Measurements from ENCODE around the gene FANCL. TPM values are rescaled to one million over a fixed set of nuclear protein-coding genes. Genes with fewer than 3 reads are reported as not detected.

Gene FANCL
- total and polyA plus RNA-seq, 9 of the 15 experiments (the other 6 are each of a cell fraction or from before 2014, with no cell fraction given) = 36.7 to 120 (median 58.5) TPM

DNA sequence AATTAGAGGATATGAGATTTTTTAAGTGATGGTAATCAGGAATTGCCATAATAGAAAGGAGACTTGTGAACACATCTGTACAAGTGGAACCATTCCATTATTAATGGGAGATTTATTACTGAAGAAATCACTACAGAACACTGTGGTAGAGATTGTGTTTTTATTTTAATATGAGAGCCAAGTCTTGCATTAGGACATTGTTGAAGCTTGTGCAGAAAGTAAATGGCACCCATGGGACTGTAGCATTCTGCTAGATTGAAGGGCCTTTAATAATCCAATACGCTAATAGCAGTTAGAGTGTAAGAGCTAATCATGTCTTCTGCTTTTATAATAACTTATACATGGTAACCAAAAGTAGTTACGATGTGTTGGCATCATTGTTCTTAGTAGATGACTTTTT is 110.9 kb downstream of the FANCL start:
- intact Hi-C loops (cut with micrococcal nuclease) = loop anchor here (5.0 kb wide), 2 partner anchors 223 to 317 kb away; no protein-coding TSS in a partner anchor
- 90% methylated on average over 2 of the region's 2 CpGs for WGBS (ENCODE audit: insufficient coverage, low coverage, missing lambda C conversion rate)
- no peak for TF ChIP-seq HNRNPH1 (optimal IDR thresholded peaks at IDR 0.05; ENCODE audit: low read depth, low read length)
- TF ChIP-seq RB1 (IDR thresholded peaks at IDR 0.05; ENCODE audit: low read depth) = no peak
- TF ChIP-seq KHSRP (IDR thresholded peaks at IDR 0.05) = no peak
- TF ChIP-seq ZKSCAN8 (CRISPR knock-in tag; IDR thresholded peaks at IDR 0.05) = no peak
- H3K4me1 ChIP-seq (replicated peaks in 1 of 2; ENCODE audit: control insufficient read depth in 2 of 2, insufficient read depth in 2 of 2, low read length in 2 of 2) = no peaks in the 10 kb centered on the region
- H3K9me1 ChIP-seq (ENCODE audit: control insufficient read depth, insufficient read depth, low read length) = no peaks in the 10 kb centered on the region
- FAIRE-seq = no peak
- no peak overlapping the region for H3K27ac ChIP-seq (ENCODE audit: extremely low read depth, low read depth, low read length)
- no peak for DNase-seq (ENCODE audit: extremely low read depth in 1 of 4, low spot score in 3 of 4)
- no peak for ATAC-seq
- H3K36me3 ChIP-seq (ENCODE audit: control insufficient read depth, insufficient read depth, low read length) = peaks cover 16% of the 10 kb centered on the region; the same call in 1 of the 3 replicates
- no TSS peak for BruUV-seq (replicated peaks)
- in situ Hi-C loops (cut with MboI) = no loop called here
- no peak overlapping the region for H2AFZ ChIP-seq (ENCODE audit: low read depth, low read length)
- no peaks in the 10 kb centered on the region for H4K20me1 ChIP-seq (replicated peaks; ENCODE audit: control insufficient read depth, insufficient read depth, low read length)
- H3K4me2 ChIP-seq (ENCODE audit: insufficient read depth, low read length) = no peak overlapping the region
- no peak overlapping the region for H3K9ac ChIP-seq (ENCODE audit: insufficient read depth in 1 of 2, low read depth in 2 of 2, low read length in 2 of 2)
- H3K79me2 ChIP-seq (ENCODE audit: control insufficient read depth, insufficient read depth, low read length) = no peaks in the 10 kb centered on the region
- CTCF ChIA-PET (ENCODE audit: low intra/inter-chr PET ratio) = interaction anchor here (0.6 kb wide), 1 partner anchor 316 kb away, joined by 3 read pairs; no protein-coding TSS in a partner anchor
- no peaks in the 10 kb centered on the region for H3K27me3 ChIP-seq (ENCODE audit: control insufficient read depth in 2 of 2, insufficient read depth in 2 of 2, low read length in 2 of 2)
- no peaks in the 10 kb centered on the region for H3K9me3 ChIP-seq (replicated peaks; ENCODE audit: control insufficient read depth, insufficient read depth, low read depth, low read length)
- H3K4me3 ChIP-seq = no peak overlapping the region
- POLR2A ChIA-PET = no interaction called here

DNA sequence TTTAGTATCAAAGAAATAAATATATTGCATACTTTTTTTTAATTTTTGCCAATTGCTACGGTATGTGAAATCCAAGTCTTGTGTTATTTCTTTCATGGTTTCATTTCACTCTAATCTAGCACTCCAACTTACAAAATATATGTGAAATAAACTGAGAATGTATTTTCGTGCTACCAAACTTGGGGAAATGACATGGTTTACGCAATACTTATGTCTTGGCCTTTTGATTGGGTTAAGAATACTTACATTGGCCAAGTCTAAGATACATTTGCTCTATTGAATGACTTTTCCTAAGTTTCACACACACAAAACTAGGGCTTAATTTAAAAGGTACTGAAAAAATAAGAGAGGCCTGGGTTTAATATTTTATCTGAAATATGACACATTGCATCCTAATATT is 114.0 kb downstream of the FANCL start:
- no peaks in the 10 kb centered on the region for H3K9me1 ChIP-seq (ENCODE audit: control insufficient read depth, insufficient read depth, low read length)
- in situ Hi-C loops (cut with MboI) (no loop called here), intact Hi-C loops (cut with micrococcal nuclease) (no loop called here)
- ChIA-PET POLR2A (no interaction called here), CTCF (ENCODE audit: low intra/inter-chr PET ratio) (interaction anchor here (0.5 kb wide), 1 partner anchor 15 kb away, joined by 3 read pairs; no protein-coding TSS in a partner anchor)
- no peak overlapping the region for H3K9ac ChIP-seq (ENCODE audit: insufficient read depth in 1 of 2, low read depth in 2 of 2, low read length in 2 of 2)
- H2AFZ ChIP-seq (ENCODE audit: low read depth, low read length) = no peak overlapping the region
- no peaks in the 10 kb centered on the region for H4K20me1 ChIP-seq (replicated peaks; ENCODE audit: control insufficient read depth, insufficient read depth, low read length)
- 96% methylated on average over 3 of the region's 3 CpGs for WGBS (ENCODE audit: insufficient coverage, low coverage, missing lambda C conversion rate)
- H3K79me2 ChIP-seq (ENCODE audit: control insufficient read depth, insufficient read depth, low read length) = no peaks in the 10 kb centered on the region
- H3K4me2 ChIP-seq (ENCODE audit: insufficient read depth, low read length) = no peak overlapping the region
- TF ChIP-seq CEBPB (tag; IDR thresholded peaks at IDR 0.05) (peak; percentile 76), NFIC (IDR thresholded peaks at IDR 0.05) (no peak), CEBPG (CRISPR knock-in tag; IDR thresholded peaks at IDR 0.05) (no peak), CEBPG (tag; conservative IDR thresholded peaks at IDR 0.05 in 1 of 2, IDR thresholded peaks at IDR 0.05 in 1 of 2) (peak in 1 of 2 experiments; percentile 42; a peak in 1 of 4 replicates), ZNF507 (tag; conservative IDR thresholded peaks at IDR 0.05) (no peak), CXXC5 (CRISPR knock-in tag; IDR thresholded peaks at IDR 0.05) (no peak), ZNF408 (CRISPR knock-in tag; IDR thresholded peaks at IDR 0.05; ENCODE audit: low read depth) (no peak), ELK3 (CRISPR knock-in tag; IDR thresholded peaks at IDR 0.05) (no peak), ADNP (tag; IDR thresholded peaks at IDR 0.05) (no peak)
- ATAC-seq = no peak
- FAIRE-seq = no peak
- no peaks in the 10 kb centered on the region for H3K27me3 ChIP-seq (ENCODE audit: control insufficient read depth in 2 of 2, insufficient read depth in 2 of 2, low read length in 2 of 2)
- no TSS peak for BruUV-seq (replicated peaks)
- H3K27ac ChIP-seq (ENCODE audit: extremely low read depth, low read depth, low read length) = no peak overlapping the region
- no peak for DNase-seq (ENCODE audit: extremely low read depth in 1 of 4, low spot score in 3 of 4)
- peaks cover under 1 to 8% of the 10 kb centered on the region in 2 experiments; a peak in 3 of 5 replicates for H3K4me1 ChIP-seq (replicated peaks in 1 of 2; ENCODE audit: control insufficient read depth in 2 of 2, insufficient read depth in 2 of 2, low read length in 2 of 2)
- H3K4me3 ChIP-seq = no peak overlapping the region
- H3K36me3 ChIP-seq (ENCODE audit: control insufficient read depth, insufficient read depth, low read length) = peaks cover 25% of the 10 kb centered on the region; the same call in 2 of the 3 replicates
- no peaks in the 10 kb centered on the region for H3K9me3 ChIP-seq (replicated peaks; ENCODE audit: control insufficient read depth, insufficient read depth, low read depth, low read length)

Data from K562 (cell line).